Measurements from ENCODE around the gene CRTC2.
"Not testable (repeated sequence)": the region's sequence is repeated elsewhere in the genome, so short reads cannot be mapped to it uniquely, and the experiment has no call there.

The CRTC2 gene

GRCh38 chr1:153985941-153986761 is 27.7 kb upstream of the CRTC2 start, which contains the start of gene RAB13:
RAB13 (minus strand) TSS chr1:153986339; CDS start chr1:153986236, 103 bp downstream.
- Histone ChIP-seq H3K4me1 (ENCODE audit: control insufficient read depth, insufficient read depth, low read length, poor library complexity, severe bottlenecking) (peaks cover 10% of the 10 kb centered on the region), H3K27ac (ENCODE audit: low read depth, low read length, severe bottlenecking) (peak within 1 kb of the TSS; percentile 86), H3K36me3 (ENCODE audit: control insufficient read depth, insufficient read depth, low read length) (peaks cover 33% of the 10 kb centered on the region), H3K9me3 (ENCODE audit: control insufficient read depth, low read length) (no peaks in the 10 kb centered on the region), H3K4me3 (ENCODE audit: extremely low read depth, insufficient read depth, low read length, poor library complexity, severe bottlenecking) (peak within 1 kb of the TSS; percentile 69)
- WGBS, 2 experiments (ENCODE audit: insufficient coverage in 2 of 2): 0 to 1% methylated on average over 11 to 21 of the region's 32 CpGs

GRCh38 chr1:153985341-153985912 is 27.0 kb upstream of the CRTC2 start:
- WGBS, 2 experiments (ENCODE audit: insufficient coverage in 2 of 2): 5 to 8% methylated on average over 5 of the region's 7 CpGs
- peak overlapping the region; percentile 71 for H3K27ac ChIP-seq (ENCODE audit: low read depth, low read length, severe bottlenecking)
- H3K4me1 ChIP-seq (ENCODE audit: control insufficient read depth, insufficient read depth, low read length, poor library complexity, severe bottlenecking): peaks cover 10% of the 10 kb centered on the region
- peak overlapping the region; percentile 69 for H3K4me3 ChIP-seq (ENCODE audit: extremely low read depth, insufficient read depth, low read length, poor library complexity, severe bottlenecking)
- peaks cover 41% of the 10 kb centered on the region for H3K36me3 ChIP-seq (ENCODE audit: control insufficient read depth, insufficient read depth, low read length)
- H3K9me3 ChIP-seq (ENCODE audit: control insufficient read depth, low read length): no peaks in the 10 kb centered on the region

GRCh38 chr1:153984123-153984894 is 25.9 kb upstream of the CRTC2 start:
- peak overlapping the region; percentile 69 for H3K4me3 ChIP-seq (ENCODE audit: extremely low read depth, insufficient read depth, low read length, poor library complexity, severe bottlenecking)
- WGBS, 2 experiments (ENCODE audit: insufficient coverage in 2 of 2): 87 to 95% methylated on average over 2 to 3 of the region's 6 CpGs
- H3K9me3 ChIP-seq (ENCODE audit: control insufficient read depth, low read length): no peaks in the 10 kb centered on the region
- H3K27ac ChIP-seq (ENCODE audit: low read depth, low read length, severe bottlenecking): no peak overlapping the region
- peaks cover 48% of the 10 kb centered on the region for H3K36me3 ChIP-seq (ENCODE audit: control insufficient read depth, insufficient read depth, low read length)
- peaks cover 10% of the 10 kb centered on the region for H3K4me1 ChIP-seq (ENCODE audit: control insufficient read depth, insufficient read depth, low read length, poor library complexity, severe bottlenecking)

GRCh38 chr1:153981735-153982134 is 23.3 kb upstream of the CRTC2 start:
- H3K4me1 ChIP-seq (ENCODE audit: control insufficient read depth, insufficient read depth, low read length, poor library complexity, severe bottlenecking): peaks cover 13% of the 10 kb centered on the region
- 100% methylated on average over 2 of the region's 2 CpGs; no CpG with 5 or more reads in 1 of the 2 experiments for WGBS, 2 experiments (ENCODE audit: insufficient coverage in 2 of 2)
- H3K36me3 ChIP-seq (ENCODE audit: control insufficient read depth, insufficient read depth, low read length): peaks cover 60% of the 10 kb centered on the region
- H3K9me3 ChIP-seq (ENCODE audit: control insufficient read depth, low read length); H3K27ac ChIP-seq (ENCODE audit: low read depth, low read length, severe bottlenecking); H3K4me3 ChIP-seq (ENCODE audit: extremely low read depth, insufficient read depth, low read length, poor library complexity, severe bottlenecking): not testable (repeated sequence)

GRCh38 chr1:153979091-153979490 is 20.7 kb upstream of the CRTC2 start:
- not testable (repeated sequence) for H3K27ac ChIP-seq (ENCODE audit: low read depth, low read length, severe bottlenecking); H3K4me3 ChIP-seq (ENCODE audit: extremely low read depth, insufficient read depth, low read length, poor library complexity, severe bottlenecking); H3K9me3 ChIP-seq (ENCODE audit: control insufficient read depth, low read length); H3K4me1 ChIP-seq (ENCODE audit: control insufficient read depth, insufficient read depth, low read length, poor library complexity, severe bottlenecking)
- peaks cover 75% of the 10 kb centered on the region for H3K36me3 ChIP-seq (ENCODE audit: control insufficient read depth, insufficient read depth, low read length)
- WGBS, 2 experiments (ENCODE audit: insufficient coverage in 2 of 2): 85 to 96% methylated on average over 10 of the region's 12 CpGs

GRCh38 chr1:153978274-153978909 is 20.0 kb upstream of the CRTC2 start:
- peak overlapping the region; percentile 86 for H3K4me3 ChIP-seq (ENCODE audit: extremely low read depth, insufficient read depth, low read length, poor library complexity, severe bottlenecking)
- H3K4me1 ChIP-seq (ENCODE audit: control insufficient read depth, insufficient read depth, low read length, poor library complexity, severe bottlenecking): peaks cover 6% of the 10 kb centered on the region
- WGBS, 2 experiments (ENCODE audit: insufficient coverage in 2 of 2): 85 to 92% methylated on average over 8 of the region's 9 CpGs
- peaks cover 74% of the 10 kb centered on the region for H3K36me3 ChIP-seq (ENCODE audit: control insufficient read depth, insufficient read depth, low read length)
- H3K9me3 ChIP-seq (ENCODE audit: control insufficient read depth, low read length): no peaks in the 10 kb centered on the region
- H3K27ac ChIP-seq (ENCODE audit: low read depth, low read length, severe bottlenecking): peak overlapping the region; percentile 45

- 0 to 1% methylated on average over 70 to 72 of the region's 75 CpGs for WGBS, 2 experiments (ENCODE audit: insufficient coverage in 2 of 2)
- H3K36me3 ChIP-seq (ENCODE audit: control insufficient read depth, insufficient read depth, low read length): peaks cover 70% of the 10 kb centered on the region
Observed at GRCh38 chr1:153977250-153978240, 19.1 kb upstream of the CRTC2 start, which contains the start of gene JTB. JTB (minus strand) TSS chr1:153977674; CDS start chr1:153977252, 422 bp downstream.

GRCh38 chr1:153976819-153977249 is 18.4 kb upstream of the CRTC2 start:
- Histone ChIP-seq H3K27ac (ENCODE audit: low read depth, low read length, severe bottlenecking) (peak overlapping the region; percentile 59), H3K9me3 (ENCODE audit: control insufficient read depth, low read length) (no peaks in the 10 kb centered on the region), H3K4me1 (ENCODE audit: control insufficient read depth, insufficient read depth, low read length, poor library complexity, severe bottlenecking) (peaks cover 6% of the 10 kb centered on the region), H3K36me3 (ENCODE audit: control insufficient read depth, insufficient read depth, low read length) (peaks cover 63% of the 10 kb centered on the region), H3K4me3 (ENCODE audit: extremely low read depth, insufficient read depth, low read length, poor library complexity, severe bottlenecking) (peak overlapping the region; percentile 86)
- 2 to 3% methylated on average over 6 to 12 of the region's 16 CpGs for WGBS, 2 experiments (ENCODE audit: insufficient coverage in 2 of 2)

More at GRCh38 chr1:153977250-153978240, 19.1 kb upstream of the CRTC2 start, which contains the start of gene JTB:
- no peaks in the 10 kb centered on the region for H3K9me3 ChIP-seq (ENCODE audit: control insufficient read depth, low read length)
- peak within 1 kb of the TSS; percentile 59 for H3K27ac ChIP-seq (ENCODE audit: low read depth, low read length, severe bottlenecking)
- peak within 1 kb of the TSS; percentile 86 for H3K4me3 ChIP-seq (ENCODE audit: extremely low read depth, insufficient read depth, low read length, poor library complexity, severe bottlenecking)
- H3K4me1 ChIP-seq (ENCODE audit: control insufficient read depth, insufficient read depth, low read length, poor library complexity, severe bottlenecking): peaks cover 6% of the 10 kb centered on the region

- Histone ChIP-seq H3K36me3 (ENCODE audit: control insufficient read depth, insufficient read depth, low read length) (peaks cover 34% of the 10 kb centered on the region), H3K4me1 (ENCODE audit: control insufficient read depth, insufficient read depth, low read length, poor library complexity, severe bottlenecking) (peaks cover 8% of the 10 kb centered on the region), H3K4me3 (ENCODE audit: extremely low read depth, insufficient read depth, low read length, poor library complexity, severe bottlenecking) (no peak overlapping the region), H3K9me3 (ENCODE audit: control insufficient read depth, low read length) (no peaks in the 10 kb centered on the region), H3K27ac (ENCODE audit: low read depth, low read length, severe bottlenecking) (no peak overlapping the region)
- 97 to 98% methylated on average over 6 to 7 of the region's 7 CpGs for whole genome bisulfite sequencing, 2 experiments (ENCODE audit: insufficient coverage in 2 of 2)
Observed at GRCh38 chr1:153973525-153973924, 15.1 kb upstream of the CRTC2 start.
